HG03558 (cell line): ENCODE data around the gene CTSA.
"Not testable (repeated sequence)": the region's sequence is repeated elsewhere in the genome, so short reads cannot be mapped to it uniquely, and the experiment has no call there.

Source experiments
- ATAC-seq: cut with Tn5 transposase; IDR thresholded peaks from one replicate; pipeline ENCODE4 v1.9.1; 2021; ENCODE audit warnings: moderate number of reproducible peaks; ENCODE audit not compliant: unreplicated experiment; ENCODE audit errors: extremely low read depth

Gene CTSA

GRCh38 chr20:45892828-45893500, 1.8 kb downstream of the CTSA start:
- ATAC-seq = no peak

- no peak for ATAC-seq
Measured at GRCh38 chr20:45893831-45894230, 2.7 kb downstream of the CTSA start.

DNA sequence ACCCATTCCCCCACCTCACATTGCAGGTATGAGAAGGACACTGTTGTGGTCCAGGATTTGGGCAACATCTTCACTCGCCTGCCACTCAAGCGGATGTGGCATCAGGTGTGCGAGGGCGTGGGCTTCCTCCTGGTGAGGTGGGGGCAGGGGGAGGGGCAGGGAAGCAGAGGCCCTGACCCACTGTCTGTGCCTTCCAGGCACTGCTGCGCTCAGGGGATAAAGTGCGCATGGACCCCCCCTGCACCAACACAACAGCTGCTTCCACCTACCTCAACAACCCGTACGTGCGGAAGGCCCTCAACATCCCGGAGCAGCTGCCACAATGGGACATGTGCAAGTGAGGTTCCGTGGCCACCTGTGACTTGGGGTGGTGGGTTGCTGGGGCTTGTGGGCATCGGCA, 3.7 kb downstream of the CTSA start:
- no peak for ATAC-seq

DNA sequence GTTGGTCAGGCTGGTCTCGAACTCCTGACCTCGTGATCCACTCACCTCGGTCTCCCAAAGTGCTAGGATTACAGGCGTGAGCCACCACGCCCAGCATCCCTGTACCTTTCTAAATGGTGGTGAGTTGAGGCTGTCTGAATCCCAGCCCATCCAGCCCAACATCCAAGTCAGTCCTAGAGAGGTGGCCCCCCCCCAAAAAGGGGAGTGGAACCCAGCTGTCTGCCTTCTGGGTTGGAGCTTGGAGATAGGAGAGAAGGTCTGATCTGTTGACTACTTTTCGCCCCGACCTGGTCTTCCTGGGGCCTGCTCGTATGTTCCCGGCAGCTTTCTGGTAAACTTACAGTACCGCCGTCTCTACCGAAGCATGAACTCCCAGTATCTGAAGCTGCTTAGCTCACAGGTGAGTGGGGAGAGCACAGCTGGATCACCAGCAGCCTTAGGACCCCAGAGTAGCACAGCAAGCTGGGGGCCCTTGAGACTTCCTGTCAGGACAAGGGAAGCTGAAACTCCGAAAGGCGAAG, 5.6 kb downstream of the CTSA start:
- ATAC-seq = no peak

DNA sequence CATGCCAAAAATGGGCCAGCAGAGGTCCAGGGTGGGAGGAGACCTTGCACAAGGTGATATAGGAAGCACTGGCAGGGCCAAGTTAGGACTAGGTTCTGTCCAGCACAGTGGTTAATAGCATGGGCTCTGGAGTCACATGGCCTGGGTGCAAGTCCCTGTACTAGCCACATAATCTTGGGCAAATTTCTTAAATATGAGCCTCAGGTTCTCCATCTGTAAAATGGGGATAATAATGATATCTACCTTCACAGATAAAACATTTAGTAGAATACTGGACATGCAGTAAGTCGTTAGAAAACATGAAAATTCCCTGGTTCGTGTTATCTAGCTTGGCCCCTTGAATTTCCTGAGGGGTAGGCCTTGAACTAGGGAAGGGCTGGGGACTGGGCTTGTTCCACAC, 6.2 kb downstream of the CTSA start:
- no peak for ATAC-seq

- no peak for ATAC-seq
Measured at GRCh38 chr20:45897692-45898091, 6.6 kb downstream of the CTSA start.

DNA sequence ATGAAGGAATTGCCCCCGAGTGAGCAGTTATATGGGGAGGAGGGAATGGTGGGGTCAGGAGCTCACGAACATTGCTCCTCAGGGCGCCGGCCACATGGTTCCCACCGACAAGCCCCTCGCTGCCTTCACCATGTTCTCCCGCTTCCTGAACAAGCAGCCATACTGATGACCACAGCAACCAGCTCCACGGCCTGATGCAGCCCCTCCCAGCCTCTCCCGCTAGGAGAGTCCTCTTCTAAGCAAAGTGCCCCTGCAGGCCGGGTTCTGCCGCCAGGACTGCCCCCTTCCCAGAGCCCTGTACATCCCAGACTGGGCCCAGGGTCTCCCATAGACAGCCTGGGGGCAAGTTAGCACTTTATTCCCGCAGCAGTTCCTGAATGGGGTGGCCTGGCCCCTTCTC, 7.2 kb downstream of the CTSA start:
- no peak for ATAC-seq

GRCh38 chr20:45899046-45899835, 8.1 kb downstream of the CTSA start:
- no peak for ATAC-seq

DNA sequence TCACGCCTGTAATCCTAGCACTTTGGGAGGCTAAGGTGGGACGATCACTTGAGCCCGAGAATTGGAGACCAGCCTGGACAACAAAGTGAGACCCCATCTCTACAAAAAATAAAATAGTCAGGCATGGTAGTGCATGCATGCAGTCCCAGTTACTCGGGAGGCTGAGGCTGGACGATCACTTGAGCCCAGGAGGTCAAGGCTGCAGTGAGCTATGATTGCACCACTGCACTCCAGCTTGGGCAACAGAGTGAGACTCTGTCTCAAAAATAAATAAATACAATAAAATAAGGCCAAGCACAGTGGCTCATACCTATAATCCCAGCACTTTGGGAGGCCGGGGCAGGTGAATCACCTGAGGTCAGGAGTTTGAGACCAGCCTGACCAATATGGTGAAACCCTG, 10.2 kb downstream of the CTSA start:
- not testable (repeated sequence) for ATAC-seq

- ATAC-seq = no peak
Measured at GRCh38 chr20:45902199-45902701, 11.1 kb downstream of the CTSA start.

GRCh38 chr20:45904583-45905504, 13.7 kb downstream of the CTSA start:
- no peak for ATAC-seq

DNA sequence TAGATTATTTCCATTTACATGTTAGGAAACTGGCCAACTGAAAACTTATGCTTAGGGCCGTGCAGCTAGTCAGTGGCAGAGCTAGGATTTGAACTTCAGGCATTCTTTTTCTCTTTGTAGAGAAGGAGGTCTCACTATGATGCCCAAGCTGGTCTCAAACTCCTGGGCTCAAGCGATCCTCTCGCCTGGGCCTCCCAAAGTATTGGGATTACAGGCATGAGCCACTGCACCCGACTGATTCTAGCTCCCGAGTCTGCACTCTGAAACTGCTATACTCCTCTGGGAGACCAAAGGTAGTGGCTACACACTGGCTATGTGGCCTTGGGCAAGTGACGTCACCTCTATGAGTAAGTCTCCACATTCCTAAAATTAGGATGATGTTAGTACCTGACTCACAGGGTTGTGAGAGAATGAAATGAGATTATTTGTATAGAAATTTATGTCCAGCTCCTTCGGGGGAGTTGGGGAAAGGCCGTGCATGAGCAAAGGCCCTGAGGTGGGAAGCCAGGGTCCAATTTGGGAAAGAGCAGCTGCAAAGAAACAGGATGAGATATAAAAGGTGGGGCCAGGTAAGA, 14.5 kb downstream of the CTSA start:
- no peak for ATAC-seq

DNA sequence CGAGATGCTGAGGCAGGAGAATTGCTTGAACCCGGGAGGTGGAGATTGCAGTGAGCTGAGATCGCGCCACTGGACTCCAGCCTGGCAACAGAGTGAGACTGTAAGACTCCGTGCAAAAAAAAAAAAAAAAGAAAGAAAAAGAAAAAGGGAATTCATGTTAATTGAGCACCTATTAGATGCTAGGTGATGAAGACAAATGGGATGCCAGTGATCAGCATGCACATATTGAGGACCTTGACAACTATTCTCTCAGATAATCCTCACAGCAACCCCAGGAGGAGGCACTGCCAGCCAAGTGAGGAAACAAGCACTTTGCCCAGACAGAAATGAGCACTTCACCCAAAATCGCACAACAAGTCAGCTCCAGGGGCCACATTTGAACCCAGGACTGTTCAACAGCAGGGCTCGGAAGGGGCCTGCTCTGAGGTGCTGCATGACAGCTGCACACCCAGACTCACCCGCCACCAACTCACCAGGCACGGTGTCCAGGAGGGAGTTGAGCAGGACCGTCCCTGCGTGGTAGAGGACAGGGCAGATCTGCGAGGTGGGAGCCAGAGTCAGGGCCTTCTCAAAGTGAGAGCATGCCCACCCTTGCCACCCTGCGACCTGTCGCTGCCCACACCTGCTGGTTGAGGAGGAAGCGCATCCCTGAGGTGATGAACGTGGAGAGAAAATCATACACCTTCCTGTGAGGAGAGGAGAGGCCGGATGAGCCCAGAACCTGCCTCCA, 16.2 kb downstream of the CTSA start:
- no peak for ATAC-seq

DNA sequence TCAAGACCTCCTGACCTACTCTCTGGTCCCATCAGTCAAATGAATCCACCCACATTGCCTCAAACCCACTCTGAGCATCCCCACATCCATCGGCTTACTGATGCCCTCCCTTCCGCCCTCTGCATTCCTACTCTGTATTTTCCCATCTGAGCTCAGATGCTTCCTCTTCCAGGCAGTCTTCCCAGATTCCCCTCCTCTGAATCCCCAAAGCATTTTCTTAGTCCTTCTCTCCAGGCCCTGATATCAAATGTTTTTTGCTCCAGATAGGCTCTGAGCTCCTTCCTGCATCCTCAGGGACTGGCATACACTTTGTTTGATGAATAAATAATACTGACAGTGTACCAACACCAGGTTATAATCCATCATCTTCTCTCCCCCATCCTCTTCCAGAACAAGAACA, 16.9 kb downstream of the CTSA start:
- ATAC-seq = no peak

DNA sequence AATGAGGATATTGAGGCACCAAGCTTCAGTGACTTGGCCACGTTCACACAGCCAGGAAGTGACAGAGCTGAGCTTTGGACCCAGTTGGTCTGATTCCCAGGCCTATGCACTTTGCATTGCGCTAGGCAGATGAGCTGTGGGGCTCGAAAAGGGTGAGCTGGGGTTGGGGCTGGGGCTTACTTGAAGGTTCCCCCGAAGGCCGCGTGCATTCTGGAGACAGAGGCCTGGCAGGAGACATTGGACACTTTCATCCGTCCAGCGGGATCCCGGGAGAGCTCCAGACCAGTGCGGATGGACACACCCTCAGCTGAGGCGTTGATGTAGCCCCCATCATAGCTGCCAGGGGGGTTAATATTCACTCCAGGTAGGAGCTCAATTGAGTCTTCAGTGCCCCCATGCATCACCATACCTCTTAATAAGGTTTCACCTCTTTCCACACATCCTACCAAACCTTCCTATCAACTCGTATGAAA, 18.2 kb downstream of the CTSA start:
- no peak for ATAC-seq

DNA sequence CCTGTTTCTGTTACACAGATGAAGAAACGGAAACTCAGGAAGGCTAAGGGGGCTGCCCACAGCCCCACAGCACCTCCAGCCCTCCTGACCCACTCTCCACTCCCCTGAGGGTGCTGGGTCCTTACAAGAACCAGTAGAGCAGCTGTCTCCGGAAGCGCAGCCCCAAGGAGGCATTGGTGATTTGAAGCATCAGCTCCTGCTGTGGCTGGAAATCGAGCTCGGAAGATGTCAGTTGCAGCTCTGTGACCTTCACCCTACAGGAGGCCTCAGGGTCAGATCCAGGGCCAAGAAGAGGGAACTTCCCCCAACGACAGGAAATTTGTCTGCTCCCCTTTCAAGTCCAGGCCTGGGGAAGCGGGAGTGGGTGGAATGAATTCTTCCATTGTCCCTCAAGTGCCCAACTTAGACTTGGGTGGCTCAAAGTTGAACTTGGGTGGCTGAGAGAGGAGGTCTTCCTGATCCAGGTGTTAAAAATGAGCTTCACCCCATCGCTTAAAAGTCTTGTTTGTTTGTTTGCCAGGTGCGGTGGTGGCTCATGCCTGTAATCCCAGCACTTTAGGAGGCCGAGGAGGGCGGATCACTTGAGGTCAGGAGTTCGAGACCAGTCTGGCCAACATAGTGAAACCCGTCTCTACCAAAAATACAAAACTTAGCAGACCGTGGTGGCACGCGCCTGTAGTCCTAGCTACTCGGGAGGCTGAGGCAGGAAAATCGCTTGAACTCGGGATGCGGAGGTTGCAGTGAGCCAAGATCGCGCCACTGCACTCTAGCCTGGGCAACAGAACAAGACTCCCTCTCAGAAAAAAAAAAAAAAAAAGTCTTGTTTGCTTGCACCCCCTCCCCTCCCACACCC, 18.9 kb downstream of the CTSA start:
- no peak for ATAC-seq

DNA sequence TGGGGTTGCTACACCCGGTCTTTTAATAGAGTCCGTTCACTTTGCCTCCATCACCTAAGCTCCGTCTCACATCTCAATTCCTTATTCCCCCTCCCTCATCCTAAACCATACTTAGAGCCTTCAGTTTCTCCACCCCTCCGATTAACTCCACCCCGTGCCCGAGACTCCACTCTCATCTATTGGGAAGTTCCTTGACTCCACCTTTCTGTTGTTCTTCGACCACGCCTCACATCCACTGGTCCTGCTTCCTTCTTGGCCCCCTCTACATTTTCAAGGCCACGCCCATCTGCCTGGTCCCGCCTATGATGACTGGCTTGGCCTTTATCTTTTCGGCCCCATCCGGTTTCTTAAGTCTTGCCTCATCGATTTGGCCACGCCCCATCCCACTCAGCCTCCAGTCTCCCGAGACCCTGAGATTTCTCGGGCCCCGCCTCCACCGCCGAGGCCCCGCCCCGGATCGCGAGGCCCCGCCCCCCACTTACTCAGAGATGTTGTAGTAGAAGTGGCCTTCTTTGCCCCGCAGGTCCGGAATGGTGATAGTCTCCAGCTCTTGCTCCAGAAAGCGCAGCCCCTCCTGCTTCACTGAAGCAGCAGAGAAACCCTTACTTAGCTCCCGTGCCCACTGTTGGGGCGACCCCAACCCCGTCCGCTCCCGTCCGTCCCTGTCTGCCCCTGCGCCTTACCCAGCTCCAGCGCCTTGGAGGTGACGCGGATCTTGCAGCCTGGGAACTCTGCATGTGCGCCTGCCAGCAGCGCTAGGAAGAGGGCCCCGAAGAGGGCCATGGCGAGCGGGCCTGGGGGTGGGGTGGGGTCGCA, 19.7 kb downstream of the CTSA start:
- ATAC-seq = peak; percentile 84
